PC-3 (cell line): ENCODE results near the gene MTRFR. TPM values are rescaled to one million over a fixed set of nuclear protein-coding genes. Genes with fewer than 3 reads are reported as not detected.
"Not testable (repeated sequence)": the region's sequence is repeated elsewhere in the genome, so short reads cannot be mapped to it uniquely, and the experiment has no call there.

ENCODE experiments used
- ATAC-seq: fragments of 200-7000 bp; cut with Tn5 transposase; 2 replicates; pipeline ENCODE4 v1.9.1; 2020; ENCODE audit warnings: mild to moderate bottlenecking, moderate library complexity
- BruUV-seq: library from RNA; stranded (reverse); fragments of 400-500 nt; replicated peaks from 2 replicates; lab custom pipeline; 2021; lab: Mats Ljungman, UMichigan
- CTCF ChIA-PET: fragments of 300-600 bp; sonication (Branson Sonifier 250); formaldehyde crosslinking; loops from one replicate; lab custom pipeline; 2022; ENCODE audit warnings: antibody characterized with exemption; lab: Charles Lee
- POLR2A ChIA-PET: fragments of 300-600 bp; sonication (Branson Sonifier 250); formaldehyde crosslinking; loops from one replicate; lab custom pipeline; 2022; ENCODE audit warnings: antibody characterized with exemption; ENCODE audit not compliant: unreplicated experiment; lab: Charles Lee
- DNase-seq: peaks from one replicate; pipeline ENCODE4 v3.0.0-alpha.2; 2015
- H2AFZ ChIP-seq: fragments of 300-600 bp; sonication (generic); 2 replicates; pipeline ENCODE4 v1.6.0; 2016; ENCODE audit warnings: antibody characterized with exemption, low read length
- H3F3A ChIP-seq: fragments of 300-600 bp; sonication (generic); one replicate; pipeline ENCODE4 v1.6.0; 2017; ENCODE audit warnings: antibody characterized with exemption, low read length, control low read depth, mild to moderate bottlenecking; ENCODE audit not compliant: unreplicated experiment
- H3K27ac ChIP-seq: fragments of 300-600 bp; sonication (generic); 2 replicates; pipeline ENCODE4 v1.5.1; 2016; ENCODE audit warnings: mild to moderate bottlenecking, low read length
- H3K27me3 ChIP-seq: fragments of 300-600 bp; sonication (generic); 2 replicates; pipeline ENCODE4 v1.6.1; 2016; ENCODE audit warnings: low read length, mixed read lengths
- H3K36me3 ChIP-seq: fragments of 300-600 bp; sonication (generic); 2 replicates; pipeline ENCODE4 v1.6.1; 2016; ENCODE audit warnings: low read depth, mixed run types, low read length, mixed read lengths
- H3K4me1 ChIP-seq: fragments of 300-600 bp; sonication (generic); 2 replicates; pipeline ENCODE4 v1.5.1; 2016; ENCODE audit warnings: low read length; ENCODE audit not compliant: insufficient read depth
- H3K4me2 ChIP-seq: fragments of 300-600 bp; sonication (generic); 2 replicates; pipeline ENCODE4 v1.6.0; 2016; ENCODE audit warnings: low read length
- H3K4me3 ChIP-seq: fragments of 300-600 bp; sonication (generic); 2 replicates; pipeline ENCODE4 v1.5.1; 2016; ENCODE audit warnings: mild to moderate bottlenecking, low read length, mixed read lengths
- H3K79me2 ChIP-seq: fragments of 300-600 bp; sonication (generic); 2 replicates; pipeline ENCODE4 v1.6.1; 2017; ENCODE audit warnings: low read length, mixed read lengths
- H3K9ac ChIP-seq: fragments of 300-600 bp; sonication (generic); 2 replicates; pipeline ENCODE4 v1.6.0; 2016; ENCODE audit warnings: mild to moderate bottlenecking, low read length
- H3K9me2 ChIP-seq: fragments of 300-600 bp; sonication (generic); replicated peaks from 2 replicates; pipeline ENCODE4 v1.6.1; 2016; ENCODE audit warnings: mixed run types, low read length, mixed read lengths
- H3K9me3 ChIP-seq: fragments of 300-600 bp; sonication (generic); 2 replicates; pipeline ENCODE4 v1.6.1; 2016; ENCODE audit warnings: low read length, mixed read lengths
- H4K20me1 ChIP-seq: fragments of 300-600 bp; sonication (generic); 2 replicates; pipeline ENCODE4 v1.6.1; 2016; ENCODE audit warnings: low read length, mixed read lengths
- EZH2 ChIP-seq: fragments of 300-600 bp; sonication (generic); IDR thresholded peaks from one replicate; pipeline ENCODE4 v1.6.1; 2017; ENCODE audit warnings: antibody characterized with exemption, mild to moderate bottlenecking, low read length; ENCODE audit not compliant: unreplicated experiment
- EZH2phosphoT487 ChIP-seq: fragments of 300-600 bp; sonication (generic); IDR thresholded peaks from 2 replicates; pipeline ENCODE4 v1.6.1; 2018; ENCODE audit warnings: mild to moderate bottlenecking, antibody characterized with exemption, low read length, borderline replicate concordance
- intact Hi-C: fragments of 100-400 bp; cut with micrococcal nuclease; formaldehyde crosslinking; loops from 2 replicates; pipeline ENCODE4 v1.9.0; 2023
- total RNA-seq: library from RNA; depleted of rRNA; stranded (reverse); fragments of >200 nt; gene quantifications from 2 replicates; pipeline ENCODE4 v1.2.3, GENCODE V29; 2014
- TF ChIP-seq, protein P1 (sequence below): fragments of 300-600 bp; sonication (generic); conservative IDR thresholded peaks from 2 replicates; pipeline ENCODE4 v1.5.1; 2017; ENCODE audit warnings: antibody characterized with exemption, low read depth, mild to moderate bottlenecking, low read length

Gene MTRFR
- total RNA-seq, 1 experiment from 2014 or later = 23.2 TPM

DNA sequence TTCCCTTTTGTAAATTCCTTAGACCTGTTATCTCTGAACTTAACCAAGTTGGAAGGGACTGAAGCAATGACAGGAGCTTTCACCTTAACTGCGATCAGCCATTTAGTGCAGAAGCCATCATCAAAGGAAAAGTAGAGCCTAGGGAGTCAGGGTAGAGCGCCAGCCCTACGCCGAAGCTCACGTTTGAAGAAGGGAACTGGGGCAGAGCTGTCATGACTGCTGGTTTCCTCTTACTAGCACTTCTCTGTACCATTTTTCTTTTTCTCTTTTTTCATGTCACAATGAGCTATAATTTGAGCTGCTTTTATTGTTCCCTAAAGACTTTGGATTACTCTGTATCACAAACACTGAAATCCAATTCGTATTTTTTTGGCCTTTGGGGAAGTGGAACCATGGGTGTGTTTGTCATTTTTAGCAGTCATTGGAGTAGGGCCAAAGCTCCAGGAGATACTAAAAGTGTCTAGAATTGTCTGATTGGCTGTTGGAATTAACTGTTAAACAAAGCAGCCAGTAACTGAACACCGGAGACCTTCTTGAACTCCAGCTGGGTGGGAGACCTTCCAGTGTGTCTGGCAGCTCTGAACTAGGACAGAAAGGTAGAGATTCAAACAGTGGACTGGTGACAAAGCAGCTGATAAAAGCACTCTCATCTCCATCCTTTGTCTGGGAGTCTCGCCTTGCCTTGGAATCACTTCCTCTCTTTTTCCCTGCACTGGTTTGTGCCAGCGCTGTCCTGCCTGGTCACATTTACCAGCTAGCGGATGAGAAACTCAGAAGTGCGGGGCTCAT lies 9.1 kb downstream of the MTRFR start:
- H3K27me3 ChIP-seq = no peaks in the 10 kb centered on the region
- TF ChIP-seq, protein P1, sequence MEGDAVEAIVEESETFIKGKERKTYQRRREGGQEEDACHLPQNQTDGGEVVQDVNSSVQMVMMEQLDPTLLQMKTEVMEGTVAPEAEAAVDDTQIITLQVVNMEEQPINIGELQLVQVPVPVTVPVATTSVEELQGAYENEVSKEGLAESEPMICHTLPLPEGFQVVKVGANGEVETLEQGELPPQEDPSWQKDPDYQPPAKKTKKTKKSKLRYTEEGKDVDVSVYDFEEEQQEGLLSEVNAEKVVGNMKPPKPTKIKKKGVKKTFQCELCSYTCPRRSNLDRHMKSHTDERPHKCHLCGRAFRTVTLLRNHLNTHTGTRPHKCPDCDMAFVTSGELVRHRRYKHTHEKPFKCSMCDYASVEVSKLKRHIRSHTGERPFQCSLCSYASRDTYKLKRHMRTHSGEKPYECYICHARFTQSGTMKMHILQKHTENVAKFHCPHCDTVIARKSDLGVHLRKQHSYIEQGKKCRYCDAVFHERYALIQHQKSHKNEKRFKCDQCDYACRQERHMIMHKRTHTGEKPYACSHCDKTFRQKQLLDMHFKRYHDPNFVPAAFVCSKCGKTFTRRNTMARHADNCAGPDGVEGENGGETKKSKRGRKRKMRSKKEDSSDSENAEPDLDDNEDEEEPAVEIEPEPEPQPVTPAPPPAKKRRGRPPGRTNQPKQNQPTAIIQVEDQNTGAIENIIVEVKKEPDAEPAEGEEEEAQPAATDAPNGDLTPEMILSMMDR = no peak
- TF ChIP-seq EZH2phosphoT487 (no peak), EZH2 (no peak)
- H3K4me3 ChIP-seq = no peak overlapping the region
- no peaks in the 10 kb centered on the region for H3F3A ChIP-seq
- no peak overlapping the region for H3K4me2 ChIP-seq
- H3K27ac ChIP-seq = no peak overlapping the region
- CTCF ChIA-PET = no interaction called here
- no peaks in the 10 kb centered on the region; the same call in 1 of the 2 replicates for H3K4me1 ChIP-seq
- H4K20me1 ChIP-seq = no peaks in the 10 kb centered on the region
- no peaks in the 10 kb centered on the region for H3K9me3 ChIP-seq
- no peaks in the 10 kb centered on the region for H3K9me2 ChIP-seq
- H3K36me3 ChIP-seq = peaks cover 5% of the 10 kb centered on the region; the same call in 1 of the 2 replicates
- no peak for DNase-seq
- no peak overlapping the region for H3K9ac ChIP-seq
- ATAC-seq = no peak
- intact Hi-C loops = no loop called here
- H3K79me2 ChIP-seq = peaks cover 41% of the 10 kb centered on the region
- BruUV-seq = no TSS peak
- POLR2A ChIA-PET = no interaction called here
- H2AFZ ChIP-seq = no peak overlapping the region

DNA sequence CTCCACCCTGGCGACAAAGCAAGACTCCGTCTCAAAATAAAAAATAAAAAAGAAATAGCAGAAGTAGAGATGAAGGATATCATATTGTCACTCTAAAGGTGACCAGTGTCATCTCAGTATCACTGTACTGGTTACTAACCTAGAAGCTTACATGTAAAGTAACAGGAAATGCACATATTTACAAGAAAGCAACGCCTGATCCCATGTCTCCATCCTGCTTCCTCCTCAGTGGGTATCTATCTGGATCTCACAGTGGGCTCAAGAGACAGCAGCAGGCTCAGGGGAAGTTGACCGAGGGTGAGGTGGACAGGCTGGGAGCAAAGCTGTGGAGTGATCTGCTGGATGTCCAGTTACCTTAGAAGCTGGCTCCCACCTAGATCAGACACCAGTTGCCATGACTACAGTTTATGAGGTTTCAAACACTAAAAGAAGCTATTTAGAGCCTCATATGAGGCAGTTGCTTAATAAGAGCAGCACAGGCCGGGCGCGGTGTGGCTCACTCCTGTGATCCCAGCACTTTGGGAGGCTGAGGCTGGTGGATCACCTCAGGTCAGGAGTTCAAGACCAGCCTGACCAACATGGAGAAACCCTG lies 10.5 kb downstream of the MTRFR start:
- H3K79me2 ChIP-seq = peaks cover 48% of the 10 kb centered on the region
- intact Hi-C loops = no loop called here
- H3K4me1 ChIP-seq = no peaks in the 10 kb centered on the region
- H2AFZ ChIP-seq = no peak overlapping the region
- ChIA-PET POLR2A (no interaction called here), CTCF (no interaction called here)
- no peak overlapping the region for H3K4me2 ChIP-seq
- DNase-seq (no peak), ATAC-seq (no peak)
- no peaks in the 10 kb centered on the region for H3K27me3 ChIP-seq
- H3K9me3 ChIP-seq = no peaks in the 10 kb centered on the region
- no peaks in the 10 kb centered on the region for H4K20me1 ChIP-seq
- H3K9me2 ChIP-seq = no peaks in the 10 kb centered on the region
- no peak overlapping the region for H3K4me3 ChIP-seq
- H3K27ac ChIP-seq = no peak overlapping the region
- no TSS peak for BruUV-seq
- no peak overlapping the region for H3K9ac ChIP-seq
- no peaks in the 10 kb centered on the region for H3F3A ChIP-seq
- TF ChIP-seq, protein P1 = no peak
- TF ChIP-seq EZH2 = no peak
- TF ChIP-seq EZH2phosphoT487 = no peak
- peaks cover 11% of the 10 kb centered on the region; the same call in 1 of the 2 replicates for H3K36me3 ChIP-seq

DNA sequence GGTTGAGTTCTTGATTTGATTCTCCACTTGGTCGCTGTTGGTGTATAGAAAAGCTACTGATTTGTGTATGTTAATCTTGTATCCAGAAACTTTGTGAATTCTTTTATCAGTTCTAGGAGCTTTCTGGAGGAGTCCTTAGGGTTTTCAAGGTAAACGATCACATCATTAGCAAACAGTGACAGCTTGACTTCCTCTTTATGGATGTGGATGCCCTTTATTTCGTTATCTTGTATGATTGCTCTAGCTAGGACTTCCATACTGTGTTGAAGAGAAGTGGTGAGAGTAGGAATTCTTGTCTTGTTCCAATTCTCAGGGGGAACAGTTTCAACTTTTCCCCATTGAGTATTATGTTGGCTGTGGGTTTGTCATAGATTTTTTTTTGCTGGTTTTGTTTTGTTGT lies 12.4 kb downstream of the MTRFR start:
- Histone ChIP-seq H3K9ac (no peak overlapping the region), H3K9me2 (no peaks in the 10 kb centered on the region), H3K9me3 (no peaks in the 10 kb centered on the region), H2AFZ (no peak overlapping the region), H3K4me2 (no peak overlapping the region), H3K36me3 (peaks cover 11% of the 10 kb centered on the region; the same call in 1 of the 2 replicates), H3K4me3 (no peak overlapping the region), H3K27me3 (no peaks in the 10 kb centered on the region), H3F3A (peaks cover 3% of the 10 kb centered on the region), H3K4me1 (peaks cover 5% of the 10 kb centered on the region), H3K27ac (no peak overlapping the region), H3K79me2 (peaks cover 44% of the 10 kb centered on the region), H4K20me1 (no peaks in the 10 kb centered on the region)
- ChIA-PET CTCF (no interaction called here), POLR2A (no interaction called here)
- TF ChIP-seq, protein P1 = no peak
- TF ChIP-seq EZH2 = no peak
- TF ChIP-seq EZH2phosphoT487 = no peak
- DNase-seq (no peak), ATAC-seq (no peak)
- intact Hi-C loops = no loop called here
- BruUV-seq = no TSS peak

DNA sequence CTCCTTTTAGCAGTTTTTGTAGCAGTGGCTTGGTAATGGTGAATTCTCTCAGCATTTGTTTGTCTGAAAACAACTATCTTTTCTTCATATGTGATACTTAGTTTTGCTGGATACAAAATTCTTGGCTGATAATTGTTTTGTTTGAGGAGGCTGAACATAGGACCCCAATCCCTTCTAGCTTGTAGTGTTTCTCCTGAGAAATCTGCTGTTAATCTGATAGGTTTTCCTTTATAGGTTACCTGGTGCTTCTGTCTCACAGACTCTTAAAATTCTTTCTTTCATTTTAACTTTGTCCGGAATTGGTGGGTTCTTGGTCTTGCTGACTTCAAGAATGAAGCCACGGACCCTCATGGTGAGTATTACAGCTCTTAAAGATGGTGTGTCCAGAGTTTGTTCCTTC lies 14.9 kb downstream of the MTRFR start:
- H3K4me2 ChIP-seq, H3K36me3 ChIP-seq, H3K4me3 ChIP-seq, intact Hi-C loops, H3F3A ChIP-seq, H3K9me2 ChIP-seq, H3K9me3 ChIP-seq, H3K27me3 ChIP-seq, H3K9ac ChIP-seq, BruUV-seq, H3K27ac ChIP-seq, H4K20me1 ChIP-seq, DNase-seq, CTCF ChIA-PET, H2AFZ ChIP-seq, ATAC-seq: not testable (repeated sequence)
- peaks cover 21% of the 10 kb centered on the region for H3K4me1 ChIP-seq
- POLR2A ChIA-PET = interaction anchor here (0.6 to 1.1 kb wide), 2 partner anchors 15 to 369 kb away, joined by 3 to 4 read pairs; partner anchors contain the start of genes MPHOSPH9 and MTRFR
- peaks cover 66% of the 10 kb centered on the region for H3K79me2 ChIP-seq
